Activated T-helper 2 cell treated with anti-CD3 and anti-CD28 coated beads, Interferon-gamma antibody, Interleukin-2, Interleukin-4, amounts not matched to agents 10 μg/mL and 5 μg/mL and 100 μg/mL, durations not matched to agents 14 hours and 24 hours and 36 hours (primary cell): Measurements from ENCODE around the gene PI4KB. TPM values are rescaled to one million over a fixed set of nuclear protein-coding genes. Genes with fewer than 3 reads are reported as not detected.

Source experiments
- DNase-seq: peaks from one replicate; pipeline ENCODE4 v3.0.0; 2021; ENCODE audit warnings: low spot score
- H3K27ac Mint-ChIP-seq: one replicate; pipeline ENCODE4 v1.8.0; 2021; ENCODE audit warnings: mixed read lengths
- H3K27me3 Mint-ChIP-seq: one replicate; pipeline ENCODE4 v1.8.0; 2021; ENCODE audit warnings: low read depth, mixed read lengths
- H3K36me3 Mint-ChIP-seq: one replicate; pipeline ENCODE4 v1.8.0; 2021; ENCODE audit warnings: low read depth, mixed read lengths
- H3K4me1 Mint-ChIP-seq: one replicate; pipeline ENCODE4 v1.8.0; 2021; ENCODE audit warnings: low read depth, mixed read lengths
- H3K4me3 Mint-ChIP-seq: one replicate; pipeline ENCODE4 v1.8.0; 2021; ENCODE audit warnings: low read depth, mild to moderate bottlenecking, moderate library complexity, mixed read lengths
- H3K9me3 Mint-ChIP-seq: one replicate; pipeline ENCODE4 v1.8.0; 2021; ENCODE audit warnings: mixed read lengths
- intact Hi-C: fragments of 100-400 bp; cut with micrococcal nuclease; formaldehyde crosslinking; loops from one replicate; pipeline ENCODE4 v1.15.1; 2023
- total RNA-seq: library from RNA; stranded (reverse); gene quantifications from 2 replicates; pipeline ENCODE4 v1.2.3, GENCODE V29; 2022

The PI4KB gene
- total RNA-seq, 1 donor from 2014 or later: 53.6 TPM

DNA sequence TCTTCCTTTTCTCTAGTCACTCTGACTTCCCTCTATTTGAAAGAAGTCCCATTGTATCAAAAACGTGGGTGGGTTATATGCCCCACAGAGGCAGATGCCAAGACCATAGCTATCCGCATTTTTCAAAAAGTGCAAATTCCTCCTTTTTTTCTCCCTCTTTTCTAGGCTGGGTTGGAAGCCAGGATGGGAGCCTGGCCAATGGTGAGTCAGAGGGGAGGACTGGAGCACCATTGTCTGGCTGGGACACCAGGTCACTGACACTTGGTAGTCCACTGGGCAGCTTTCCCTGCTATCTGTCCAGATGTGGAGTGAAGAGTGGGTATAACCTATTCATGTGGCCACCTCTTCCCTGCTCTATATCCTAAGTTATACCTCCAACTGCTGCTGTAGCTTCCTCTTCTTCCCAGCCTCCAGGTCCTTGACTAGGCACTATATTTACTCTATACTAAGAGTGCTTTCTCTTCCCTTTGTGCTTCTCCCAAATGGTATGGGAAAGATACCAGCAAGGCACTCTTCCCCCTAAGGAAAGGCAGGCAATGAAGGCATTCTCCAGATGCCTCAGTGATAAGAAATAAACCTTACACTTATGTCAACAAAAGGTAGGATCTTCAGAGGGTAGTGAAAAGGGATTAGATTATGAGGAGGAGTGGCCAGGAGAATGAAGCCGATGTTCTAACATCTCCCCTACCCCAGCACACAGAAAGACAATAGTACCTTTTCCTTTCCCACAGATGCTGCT lies 12.9 kb downstream of the PI4KB start:
- peaks cover 64% of the 10 kb centered on the region for H3K36me3 Mint-ChIP-seq
- H3K4me3 Mint-ChIP-seq: no peak overlapping the region
- peaks cover 21% of the 10 kb centered on the region for H3K4me1 Mint-ChIP-seq
- no peak for DNase-seq
- H3K27ac Mint-ChIP-seq: peak overlapping the region; percentile 50
- no peaks in the 10 kb centered on the region for H3K27me3 Mint-ChIP-seq
- H3K9me3 Mint-ChIP-seq: no peaks in the 10 kb centered on the region
- intact Hi-C loops: no loop called here

DNA sequence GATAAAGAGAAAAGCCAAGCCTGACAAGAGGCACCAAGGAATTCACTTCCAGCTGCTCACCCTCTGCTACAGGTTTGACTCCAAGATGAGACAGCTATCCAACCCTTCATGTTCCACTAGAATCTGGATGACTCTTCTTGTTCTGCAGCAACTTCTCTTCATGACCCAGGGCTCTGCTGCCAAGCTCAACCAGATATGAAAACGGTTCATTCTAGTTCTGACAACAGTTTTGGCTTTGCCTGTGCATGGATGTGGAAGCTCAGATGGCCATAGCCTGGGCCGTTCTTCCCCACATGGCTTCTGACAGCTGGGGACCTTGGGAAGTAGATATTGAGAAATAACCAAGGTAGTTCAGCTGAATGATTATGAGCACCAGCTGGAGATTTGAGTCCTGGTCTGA lies 13.7 kb downstream of the PI4KB start:
- Mint-ChIP-seq H3K36me3 (peaks cover 66% of the 10 kb centered on the region), H3K27me3 (no peaks in the 10 kb centered on the region), H3K27ac (no peak overlapping the region), H3K4me1 (peaks cover 21% of the 10 kb centered on the region), H3K4me3 (no peak overlapping the region), H3K9me3 (no peaks in the 10 kb centered on the region)
- DNase-seq: no peak
- intact Hi-C loops: no loop called here

DNA sequence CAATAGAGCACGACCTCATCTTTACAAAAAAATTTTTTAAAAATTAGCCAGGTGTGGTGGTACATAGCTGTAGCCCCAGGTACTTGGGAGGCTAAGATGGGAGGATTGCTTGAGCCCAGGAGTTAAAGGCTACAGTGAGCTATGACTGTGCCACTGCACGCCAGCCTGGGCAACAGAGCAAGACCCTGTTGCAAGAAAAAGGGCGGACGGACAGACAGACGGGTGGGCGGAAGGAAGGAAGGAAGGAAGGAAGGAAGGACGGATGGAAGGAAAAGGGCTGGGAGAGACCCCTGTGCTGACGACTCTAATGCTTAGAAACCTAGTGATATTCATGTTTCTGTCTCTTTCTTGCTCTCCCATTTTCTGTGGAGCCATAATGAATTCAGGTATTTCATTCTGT lies 14.4 kb downstream of the PI4KB start:
- no peak for DNase-seq
- Mint-ChIP-seq H3K9me3 (no peaks in the 10 kb centered on the region), H3K4me1 (peaks cover 21% of the 10 kb centered on the region), H3K36me3 (peaks cover 73% of the 10 kb centered on the region), H3K27ac (peak overlapping the region; percentile 26), H3K27me3 (no peaks in the 10 kb centered on the region), H3K4me3 (no peak overlapping the region)
- intact Hi-C loops: loop anchor here (1.0 kb wide), 1 partner anchor 14 kb away; the partner anchor contains the start of gene PI4KB

DNA sequence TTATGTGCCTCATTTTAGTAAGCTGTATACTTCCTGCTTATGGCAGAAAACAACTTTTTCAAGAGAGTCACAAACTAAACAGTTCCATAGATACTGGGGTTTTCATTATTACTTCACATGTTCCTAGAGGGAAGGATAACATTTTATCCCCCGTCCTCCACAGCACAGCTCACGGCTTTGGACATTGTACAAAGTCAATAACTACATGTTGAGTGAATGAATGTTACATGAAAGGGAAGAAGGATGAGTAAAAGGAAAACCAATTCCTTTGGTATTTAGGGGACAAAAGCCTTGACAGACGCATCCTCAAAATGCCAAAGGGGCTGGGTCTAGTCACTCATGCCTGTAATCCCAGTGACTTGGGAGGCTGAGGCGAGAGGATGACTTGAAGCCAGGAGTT lies 14.8 kb downstream of the PI4KB start:
- peaks cover 72% of the 10 kb centered on the region for H3K36me3 Mint-ChIP-seq
- peak overlapping the region; percentile 97 for H3K27ac Mint-ChIP-seq
- H3K9me3 Mint-ChIP-seq: no peaks in the 10 kb centered on the region
- no peak for DNase-seq
- H3K27me3 Mint-ChIP-seq: no peaks in the 10 kb centered on the region
- no peak overlapping the region for H3K4me3 Mint-ChIP-seq
- H3K4me1 Mint-ChIP-seq: peaks cover 21% of the 10 kb centered on the region
- intact Hi-C loops: loop anchor here (1.0 kb wide), 1 partner anchor 15 kb away; the partner anchor contains the start of gene PI4KB

DNA sequence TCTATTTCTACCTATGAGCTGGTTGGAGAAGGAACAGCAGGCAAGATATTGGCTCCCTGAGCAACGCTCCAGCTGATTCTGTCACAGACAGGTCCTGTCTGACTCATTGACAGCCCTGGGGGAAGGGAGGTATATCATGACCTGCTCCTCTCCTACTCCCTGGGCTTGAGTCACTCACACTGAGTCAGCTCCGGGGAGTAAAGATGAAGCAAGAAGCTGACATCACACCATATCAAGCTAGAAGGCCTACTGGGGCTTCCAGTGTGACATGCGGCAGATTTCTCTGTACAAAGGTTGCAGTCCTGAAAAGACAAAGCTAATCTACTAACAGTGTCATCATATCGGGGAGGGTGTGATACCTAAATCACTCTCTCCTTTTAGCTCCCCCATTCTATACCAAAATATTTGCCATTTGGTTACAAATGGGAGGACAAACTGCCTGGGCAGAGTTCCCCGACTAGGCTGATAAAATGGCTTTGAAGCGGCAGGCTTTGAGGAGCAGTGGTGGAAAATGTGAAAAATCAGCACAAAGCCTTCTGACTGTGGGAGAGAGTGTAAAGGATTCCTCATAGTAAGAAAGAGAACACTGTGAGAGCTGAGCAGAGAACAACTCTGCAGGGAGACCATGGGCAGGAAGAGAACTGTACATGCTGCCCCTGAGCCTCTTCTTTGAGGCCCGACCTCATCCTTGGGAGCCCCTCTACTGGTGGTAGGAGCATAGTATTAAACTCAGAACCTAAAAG lies 15.5 kb downstream of the PI4KB start:
- Mint-ChIP-seq H3K27ac (peak overlapping the region; percentile 97), H3K36me3 (peaks cover 77% of the 10 kb centered on the region), H3K4me3 (no peak overlapping the region), H3K9me3 (no peaks in the 10 kb centered on the region), H3K4me1 (peaks cover 21% of the 10 kb centered on the region), H3K27me3 (no peaks in the 10 kb centered on the region)
- intact Hi-C loops: loop anchor here (1.0 to 2.0 kb wide), 2 partner anchors 16 to 35 kb away; partner anchors contain the start of genes PI4KB and RFX5
- peak; percentile 37 for DNase-seq

DNA sequence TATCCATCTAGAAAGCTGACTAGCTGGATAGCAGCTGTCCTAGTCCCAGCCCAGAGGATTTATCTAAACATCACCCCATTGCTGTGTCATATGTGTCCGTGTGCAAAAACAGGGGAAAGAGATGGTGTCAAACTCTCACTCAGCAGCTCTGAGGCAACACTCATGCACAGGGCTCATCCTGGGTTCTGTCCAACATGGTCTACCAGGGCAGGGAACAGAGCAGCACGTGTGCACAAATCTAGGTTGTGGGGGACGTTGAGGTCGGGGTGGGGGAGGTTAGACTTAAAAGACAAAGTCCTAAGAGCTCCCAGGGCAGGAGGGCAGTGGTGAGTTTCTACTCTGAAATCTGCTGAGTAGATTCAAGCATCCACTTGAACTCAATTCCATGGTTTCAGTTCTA lies 16.2 kb downstream of the PI4KB start:
- no peaks in the 10 kb centered on the region for H3K27me3 Mint-ChIP-seq
- intact Hi-C loops: loop anchor here (2.0 kb wide), 1 partner anchor 36 kb away; the partner anchor contains the start of gene RFX5
- H3K36me3 Mint-ChIP-seq: peaks cover 79% of the 10 kb centered on the region
- H3K9me3 Mint-ChIP-seq: no peaks in the 10 kb centered on the region
- no peak for DNase-seq
- H3K4me3 Mint-ChIP-seq: no peak overlapping the region
- no peak overlapping the region for H3K27ac Mint-ChIP-seq
- H3K4me1 Mint-ChIP-seq: peaks cover 21% of the 10 kb centered on the region

DNA sequence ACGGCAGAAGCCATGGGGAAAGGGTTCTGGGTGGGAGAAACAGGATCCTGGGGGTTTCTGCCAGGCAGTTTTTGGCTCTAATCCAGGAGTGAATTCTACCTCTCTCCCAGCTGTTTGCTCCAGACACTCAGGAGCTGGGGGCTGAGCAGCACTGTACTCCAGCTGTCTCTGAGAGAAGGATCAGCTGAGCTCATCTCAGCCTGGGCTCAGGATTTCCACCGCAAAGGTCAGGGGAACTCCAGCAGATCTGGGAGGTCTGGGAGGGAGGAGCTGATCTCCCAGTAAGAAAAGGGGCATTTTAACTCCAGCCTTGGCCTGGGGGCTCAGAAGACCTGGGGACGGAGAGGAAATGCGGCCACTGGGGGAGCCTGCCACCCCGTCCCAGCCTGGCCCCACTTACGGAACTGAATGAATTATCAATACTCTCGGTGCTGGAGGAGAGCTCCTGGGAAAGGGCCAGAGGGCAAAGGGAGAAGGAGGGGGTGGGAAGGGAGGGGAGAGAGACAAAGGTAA lies 17.3 kb downstream of the PI4KB start:
- peaks cover 80% of the 10 kb centered on the region for H3K36me3 Mint-ChIP-seq

DNA sequence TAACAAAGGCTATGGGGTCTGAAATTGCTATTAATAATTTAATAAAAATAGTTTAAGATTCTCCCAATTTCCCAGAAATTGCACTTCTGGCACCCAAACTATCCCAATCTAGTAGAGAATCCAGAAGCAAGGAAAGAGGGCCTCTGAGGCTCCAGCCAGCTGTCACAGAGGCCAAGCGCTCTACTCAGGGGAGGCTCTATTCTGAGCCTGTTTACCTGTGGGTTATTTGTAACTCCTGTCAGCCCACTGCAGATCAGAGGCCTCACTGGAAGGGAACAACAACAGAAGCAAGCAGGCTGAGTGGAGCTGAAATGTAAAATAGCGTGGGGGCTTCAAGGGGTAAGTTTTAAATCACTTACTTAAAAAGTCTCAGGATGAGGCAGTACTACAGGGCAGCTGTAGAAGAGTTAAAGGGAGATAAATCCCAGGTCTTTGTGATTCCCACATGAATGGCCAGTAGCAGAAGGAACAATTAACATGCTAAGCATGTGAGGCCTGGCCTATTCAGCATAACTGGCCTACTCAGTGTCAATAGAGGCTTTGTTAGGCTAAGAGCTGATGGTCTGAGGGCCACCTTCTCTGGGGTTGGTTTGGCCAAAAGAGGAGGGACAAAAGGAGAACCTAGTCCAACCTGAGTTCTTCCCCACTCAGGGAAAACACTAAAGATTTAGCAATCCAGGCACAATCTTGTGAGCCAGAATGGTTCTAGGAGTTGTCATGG lies 32.3 kb downstream of the PI4KB start:
- Mint-ChIP-seq H3K27ac (peak overlapping the region; percentile 38), H3K4me1 (no peaks in the 10 kb centered on the region), H3K4me3 (no peak overlapping the region), H3K36me3 (peaks cover 81% of the 10 kb centered on the region), H3K27me3 (no peaks in the 10 kb centered on the region), H3K9me3 (no peaks in the 10 kb centered on the region)
- intact Hi-C loops: no loop called here
- no peak for DNase-seq

More for the DNA sequence above, 17.3 kb downstream of the PI4KB start:
- intact Hi-C loops: loop anchor here (2.0 kb wide), 1 partner anchor 37 kb away; the partner anchor contains the start of gene RFX5
- H3K4me1 Mint-ChIP-seq: peaks cover 21% of the 10 kb centered on the region
- H3K9me3 Mint-ChIP-seq: no peaks in the 10 kb centered on the region
- H3K27ac Mint-ChIP-seq: peak overlapping the region; percentile 40
- no peak for DNase-seq
- no peaks in the 10 kb centered on the region for H3K27me3 Mint-ChIP-seq
- no peak overlapping the region for H3K4me3 Mint-ChIP-seq

DNA sequence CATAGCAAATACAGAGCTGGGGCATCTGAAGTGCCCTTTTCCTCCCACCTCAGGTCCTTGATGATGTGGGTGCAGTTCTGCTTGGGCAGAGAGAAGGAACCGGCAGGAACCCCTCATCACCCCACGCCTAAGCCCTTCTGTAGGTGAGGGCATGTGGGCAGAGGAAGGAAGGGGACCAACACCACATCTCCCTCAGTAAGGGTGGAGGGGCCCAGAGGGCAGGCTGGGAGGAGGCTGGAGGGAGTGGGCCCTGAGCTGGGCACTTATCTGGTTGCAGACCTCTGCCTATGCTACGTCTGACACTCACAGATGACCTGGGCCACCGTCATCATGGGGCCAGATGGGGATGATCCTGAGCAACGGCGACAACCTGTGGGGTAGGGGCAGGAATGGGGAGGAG lies 34.1 kb downstream of the PI4KB start:
- Mint-ChIP-seq H3K27ac (no peak overlapping the region), H3K27me3 (no peaks in the 10 kb centered on the region), H3K4me1 (peaks cover 6% of the 10 kb centered on the region), H3K4me3 (no peak overlapping the region), H3K9me3 (no peaks in the 10 kb centered on the region), H3K36me3 (peaks cover 80% of the 10 kb centered on the region)
- intact Hi-C loops: no loop called here
- no peak for DNase-seq

DNA sequence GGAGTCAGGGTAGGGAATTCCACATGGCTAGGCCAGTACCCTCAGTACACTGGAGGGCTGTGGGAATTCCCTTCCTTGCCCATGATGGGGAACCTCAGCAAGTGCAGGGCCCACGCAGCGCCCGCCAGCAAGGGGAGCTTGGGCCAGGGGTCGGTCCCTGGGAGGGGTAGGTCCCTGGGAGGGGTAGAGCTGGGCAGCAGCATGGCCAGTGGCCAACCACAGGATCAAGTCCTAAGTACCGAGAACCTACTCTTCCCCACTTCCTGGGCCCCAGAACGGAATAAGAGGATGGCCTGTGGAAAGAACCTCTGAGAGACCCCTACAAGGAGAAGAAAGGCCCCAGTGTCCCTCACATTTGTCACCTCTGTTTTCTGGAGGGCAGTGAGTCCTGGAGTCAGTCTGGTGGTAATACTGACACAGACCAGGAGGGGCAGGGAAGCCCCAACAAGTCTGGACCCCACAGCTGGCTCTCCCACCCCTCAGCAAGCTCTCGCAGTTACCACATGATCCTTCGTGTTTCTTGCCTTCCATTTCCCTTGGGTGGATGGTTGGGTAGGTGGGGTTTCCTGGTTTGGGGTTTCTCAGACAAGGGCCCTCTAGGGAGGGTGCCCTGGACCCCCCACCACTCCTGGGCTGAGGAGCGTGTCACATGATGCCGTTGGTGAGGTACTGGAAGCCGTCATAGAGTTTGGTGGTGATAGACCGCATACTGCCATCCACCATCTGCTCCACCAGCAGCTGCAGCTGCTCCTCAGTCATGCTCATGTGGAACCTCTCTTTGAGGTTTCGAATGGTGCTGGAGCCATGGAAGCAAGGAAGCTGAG lies 34.8 kb downstream of the PI4KB start:
- Mint-ChIP-seq H3K36me3 (peaks cover 76% of the 10 kb centered on the region), H3K27ac (no peak overlapping the region), H3K4me1 (peaks cover 6% of the 10 kb centered on the region), H3K27me3 (no peaks in the 10 kb centered on the region), H3K4me3 (no peak overlapping the region), H3K9me3 (no peaks in the 10 kb centered on the region)
- intact Hi-C loops: no loop called here
- DNase-seq: no peak

DNA sequence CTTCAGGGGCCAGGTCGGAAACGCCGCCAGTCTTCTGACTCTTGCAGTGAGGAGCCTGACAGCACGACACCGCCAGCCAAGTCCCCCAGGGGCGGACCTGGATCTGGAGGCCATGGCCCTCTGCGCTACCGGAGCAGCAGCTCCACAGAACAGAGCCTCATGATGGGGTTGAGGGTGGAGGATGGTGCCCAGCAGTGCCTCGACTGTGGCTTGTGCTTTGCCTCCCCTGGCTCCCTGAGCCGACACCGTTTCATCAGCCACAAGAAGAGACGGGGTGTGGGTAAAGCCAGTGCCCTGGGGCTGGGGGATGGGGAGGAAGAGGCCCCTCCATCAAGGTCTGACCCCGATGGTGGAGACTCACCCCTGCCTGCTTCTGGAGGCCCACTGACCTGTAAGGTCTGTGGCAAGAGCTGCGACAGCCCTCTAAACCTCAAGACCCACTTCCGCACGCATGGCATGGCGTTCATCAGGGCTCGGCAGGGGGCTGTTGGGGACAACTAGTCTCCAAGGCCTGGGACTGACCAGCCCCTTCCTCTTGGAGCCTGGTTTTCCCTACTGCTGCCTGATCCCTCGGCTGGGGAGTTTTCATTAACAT lies 36.4 kb downstream of the PI4KB start:
- no peak for DNase-seq
- intact Hi-C loops: no loop called here
- no peaks in the 10 kb centered on the region for H3K9me3 Mint-ChIP-seq
- H3K4me1 Mint-ChIP-seq: peaks cover 6% of the 10 kb centered on the region
- H3K4me3 Mint-ChIP-seq: no peak overlapping the region
- H3K27me3 Mint-ChIP-seq: no peaks in the 10 kb centered on the region
- no peak overlapping the region for H3K27ac Mint-ChIP-seq
- H3K36me3 Mint-ChIP-seq: peaks cover 79% of the 10 kb centered on the region
